Spleen (tissue), 11 donors: ENCODE measurements around the gene CYP51A1. TPM values are rescaled to one million over a fixed set of nuclear protein-coding genes. Genes with fewer than 3 reads are reported as not detected.
"Not testable (repeated sequence)": the region's sequence is repeated elsewhere in the genome, so short reads cannot be mapped to it uniquely, and the experiment has no call there.

ENCODE experiments used
- DNase-seq: peaks from one replicate; pipeline ENCODE4 v3.0.0-alpha.2; 2020
- H3K27ac ChIP-seq, 8 donors: fragments of 200-600 bp; sonication (generic) in 7 of 8; 1 replicate in 4 of 8; 2 replicates in 4 of 8; pipeline versions ENCODE4 v1.5.0 to v1.8.0; 2016 to 2021; ENCODE audit warnings: inconsistent platforms in 4 of 8, mild to moderate bottlenecking in 4 of 8, moderate library complexity in 1 of 8
- H3K27me3 ChIP-seq, 7 donors: fragments of 200-600 bp; sonication (generic) in 6 of 7; replicated peaks in 1 of 7; 1 replicate in 4 of 7; 2 replicates in 3 of 7; pipeline versions ENCODE4 v1.5.0 to v1.8.0; 2016 to 2021; ENCODE audit warnings: inconsistent platforms in 3 of 7, mild to moderate bottlenecking in 1 of 7
- H3K36me3 ChIP-seq, 6 donors: fragments of 200-600 bp; sonication (generic) in 5 of 6; 1 replicate in 4 of 6; 2 replicates in 2 of 6; pipeline versions ENCODE4 v1.5.0 to v1.8.0; 2016 to 2021; ENCODE audit warnings: inconsistent platforms in 2 of 6
- H3K4me1 ChIP-seq, 6 donors: fragments of 200-600 bp; sonication (generic) in 5 of 6; 1 replicate in 3 of 6; 2 replicates in 3 of 6; pipeline versions ENCODE4 v1.5.0 to v1.8.0; 2016 to 2021; ENCODE audit warnings: inconsistent platforms in 3 of 6
- H3K4me3 ChIP-seq, 8 donors: fragments of 200-600 bp; sonication (generic) in 7 of 8; 1 replicate in 4 of 8; 2 replicates in 4 of 8; pipeline versions ENCODE4 v1.5.0 to v1.8.0; 2016 to 2021; ENCODE audit warnings: inconsistent platforms in 4 of 8, mild to moderate bottlenecking in 4 of 8, moderate library complexity in 2 of 8
- H3K9me3 ChIP-seq, 8 donors: fragments of 200-600 bp; sonication (generic) in 7 of 8; 1 replicate in 4 of 8; 2 replicates in 4 of 8; pipeline versions ENCODE4 v1.5.0 to v1.8.0; 2016 to 2021; ENCODE audit warnings: inconsistent platforms in 4 of 8
- POLR2A ChIP-seq, 3 donors: fragments of 450-650 bp; IDR thresholded peaks; one replicate each; pipeline ENCODE4 v1.5.1; 2017; ENCODE audit warnings: antibody characterized with exemption in 3 of 3, mild to moderate bottlenecking in 1 of 3
- POLR2AphosphoS5 ChIP-seq, 3 donors: sonication (generic); formaldehyde crosslinking; IDR thresholded peaks; one replicate each; pipeline ENCODE4 v1.5.1; 2017; ENCODE audit warnings: antibody characterized with exemption in 3 of 3
- WGBS, 5 donors: extraction: QIAGEN DNeasy Blood & Tissue Kit in 3 of 5; methylation state at CpG; one replicate each; pipeline versions ENCODE4 v1.1.5 to v1.1.7; 2013 to 2018; 5-methylcytosine and 5-hydroxymethylcytosine counted together
- intact Hi-C: fragments of 100-400 bp; cut with DNase I; formaldehyde crosslinking; loops from one replicate; pipeline ENCODE4 v1.15.0; 2023; ENCODE audit warnings: low total_unique reads
- polyA plus RNA-seq, 3 donors: library from polyadenylated mRNA; stranded (reverse); fragments of 200-250 nt; gene quantifications; one replicate each; pipeline ENCODE4 v1.2.1, GENCODE V29; 2013
- total RNA-seq, 7 donors: library from RNA; depleted of rRNA in 3 of 7; stranded (reverse); fragments of >200 nt in 3 of 7; fragmentation: NEBNext Ultra II Directional in 4 of 7; extraction: Animal tissue kit (Norgen Biotek cat#: 25700) in 4 of 7; gene quantifications; one replicate each; pipeline versions ENCODE4 v1.1.0 to v1.2.1, GENCODE V29; 2016 to 2021
- TF ChIP-seq, protein P1 (sequence below), 11 experiments: fragments of 200-600 bp in 7 of 11; fragments of 450-650 bp in 4 of 11; sonication (generic) in 4 of 11; IDR thresholded peaks in 8 of 11; conservative IDR thresholded peaks in 3 of 11; 1 replicate in 7 of 11; 2 replicates in 4 of 11; pipeline versions ENCODE4 v1.4.0 to v1.8.0; 2016 to 2021; ENCODE audit warnings: antibody characterized with exemption in 11 of 11, inconsistent platforms in 4 of 11, mild to moderate bottlenecking in 1 of 11
- donor health status: healthy with polysubstance abuse.
- donor health status: DM: no; HTN: no; CAD: no; lungs with moderate emphysema.
- donor health status: DM: no; HTN: no; CAD: no.
- donor health status: Bipolar disorder and iron deficiency.
- donor health status: healthy.
- donor health status: DM: no; HTN: no; CAD: no.
- donor health status: DM: yes; HTN: yes; CAD: no.

Gene CYP51A1
- total and polyA plus RNA-seq, 10 donors: 4.2 to 34.4 (median 24.3) TPM

GRCh38 chr7:92108821-92109220, 25.5 kb downstream of the CYP51A1 start:
- Histone ChIP-seq H3K27ac (no peak overlapping the region), H3K4me1 (no peaks in the 10 kb centered on the region), H3K4me3 (no peak overlapping the region), H3K36me3 (peaks cover 0 to 95% (median 57%) of the 10 kb centered on the region in 6 donors), H3K27me3 (no peaks in the 10 kb centered on the region), H3K9me3 (no peaks in the 10 kb centered on the region)
- 82 to 90% (median 87%) methylated on average over 8 of the region's 8 CpGs for WGBS, 5 donors
- TF ChIP-seq POLR2AphosphoS5 (IDR thresholded peaks at IDR 0.05) (no peak), POLR2A (IDR thresholded peaks at IDR 0.05) (no peak)
- TF ChIP-seq, protein P1, sequence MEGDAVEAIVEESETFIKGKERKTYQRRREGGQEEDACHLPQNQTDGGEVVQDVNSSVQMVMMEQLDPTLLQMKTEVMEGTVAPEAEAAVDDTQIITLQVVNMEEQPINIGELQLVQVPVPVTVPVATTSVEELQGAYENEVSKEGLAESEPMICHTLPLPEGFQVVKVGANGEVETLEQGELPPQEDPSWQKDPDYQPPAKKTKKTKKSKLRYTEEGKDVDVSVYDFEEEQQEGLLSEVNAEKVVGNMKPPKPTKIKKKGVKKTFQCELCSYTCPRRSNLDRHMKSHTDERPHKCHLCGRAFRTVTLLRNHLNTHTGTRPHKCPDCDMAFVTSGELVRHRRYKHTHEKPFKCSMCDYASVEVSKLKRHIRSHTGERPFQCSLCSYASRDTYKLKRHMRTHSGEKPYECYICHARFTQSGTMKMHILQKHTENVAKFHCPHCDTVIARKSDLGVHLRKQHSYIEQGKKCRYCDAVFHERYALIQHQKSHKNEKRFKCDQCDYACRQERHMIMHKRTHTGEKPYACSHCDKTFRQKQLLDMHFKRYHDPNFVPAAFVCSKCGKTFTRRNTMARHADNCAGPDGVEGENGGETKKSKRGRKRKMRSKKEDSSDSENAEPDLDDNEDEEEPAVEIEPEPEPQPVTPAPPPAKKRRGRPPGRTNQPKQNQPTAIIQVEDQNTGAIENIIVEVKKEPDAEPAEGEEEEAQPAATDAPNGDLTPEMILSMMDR (IDR thresholded peaks at IDR 0.05 in 8 of 11, conservative IDR thresholded peaks at IDR 0.05 in 3 of 11): no peak
- DNase-seq: no peak
- intact Hi-C loops: no loop called here

DNA sequence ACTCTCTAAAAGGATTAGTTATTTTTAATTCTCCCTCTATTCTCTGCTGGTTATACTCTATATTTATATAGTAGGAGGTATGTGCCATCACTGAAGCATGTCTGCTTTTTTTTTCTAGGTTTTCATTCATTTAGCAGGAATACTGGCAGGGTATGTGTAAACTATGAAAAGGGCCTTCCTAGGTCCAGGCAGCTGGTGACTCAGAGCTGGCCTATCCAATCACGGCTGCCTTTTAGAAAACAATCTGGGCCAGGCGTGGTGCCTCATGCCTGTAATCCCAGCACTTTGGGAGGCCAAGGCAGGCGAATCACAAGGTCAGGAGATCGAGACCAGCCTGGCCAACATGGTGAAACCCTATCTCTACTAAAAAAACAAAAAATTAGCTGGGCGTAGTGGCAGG, 31.4 kb downstream of the CYP51A1 start:
- H3K36me3 ChIP-seq: peaks cover 6 to 100% (median 72%) of the 10 kb centered on the region in 6 donors
- H3K9me3 ChIP-seq, H3K27me3 ChIP-seq, H3K4me1 ChIP-seq, intact Hi-C loops, H3K27ac ChIP-seq, DNase-seq, H3K4me3 ChIP-seq: not testable (repeated sequence)
- 94 to 99% (median 97%) methylated on average over 5 of the region's 5 CpGs for WGBS, 5 donors

DNA sequence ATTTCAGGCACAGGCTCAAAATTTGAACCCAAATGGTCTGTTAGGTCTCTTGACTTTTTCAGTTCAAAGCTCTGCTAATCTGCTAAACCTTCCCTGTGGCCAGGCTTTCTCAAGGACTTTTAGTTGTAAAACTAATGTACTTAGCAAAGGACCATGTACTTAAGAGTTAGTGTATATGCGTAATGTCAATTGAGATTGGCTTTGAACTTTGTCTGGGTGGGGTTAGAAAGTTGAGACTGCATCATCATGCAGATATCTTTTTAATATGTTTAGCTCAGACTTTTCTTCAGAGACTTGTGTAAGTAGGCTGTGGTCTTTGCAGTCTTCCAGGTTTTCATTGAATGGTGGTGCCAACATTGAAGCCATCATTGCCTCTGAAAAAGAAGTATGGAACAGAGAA, 33.7 kb downstream of the CYP51A1 start:
- H3K4me3 ChIP-seq: no peak overlapping the region
- H3K4me1 ChIP-seq: no peaks in the 10 kb centered on the region
- 100% methylated on average over 1 of the region's 1 CpG for WGBS, 5 donors
- H3K36me3 ChIP-seq: peaks cover 6 to 100% (median 81%) of the 10 kb centered on the region in 6 donors
- intact Hi-C loops: no loop called here
- H3K27me3 ChIP-seq: no peaks in the 10 kb centered on the region
- TF ChIP-seq POLR2A (IDR thresholded peaks at IDR 0.05): no peak
- TF ChIP-seq POLR2AphosphoS5 (IDR thresholded peaks at IDR 0.05): no peak
- TF ChIP-seq, protein P1 (IDR thresholded peaks at IDR 0.05 in 8 of 11, conservative IDR thresholded peaks at IDR 0.05 in 3 of 11): no peak
- no peaks in the 10 kb centered on the region for H3K9me3 ChIP-seq
- H3K27ac ChIP-seq: no peak overlapping the region
- no peak for DNase-seq

- Histone ChIP-seq H3K4me1 (no peaks in the 10 kb centered on the region), H3K36me3 (peaks cover 3 to 100% (median 83%) of the 10 kb centered on the region in 6 donors), H3K9me3 (no peaks in the 10 kb centered on the region), H3K27me3 (no peaks in the 10 kb centered on the region), H3K27ac (no peak overlapping the region), H3K4me3 (no peak overlapping the region)
- 89 to 100% (median 94%) methylated on average over 1 of the region's 1 CpG for WGBS, 5 donors
- TF ChIP-seq POLR2AphosphoS5 (IDR thresholded peaks at IDR 0.05) (no peak), POLR2A (IDR thresholded peaks at IDR 0.05) (no peak)
- TF ChIP-seq, protein P1 (IDR thresholded peaks at IDR 0.05 in 8 of 11, conservative IDR thresholded peaks at IDR 0.05 in 3 of 11): no peak
- no peak for DNase-seq
- intact Hi-C loops: no loop called here
Observed at GRCh38 chr7:92095380-92095779, 38.9 kb downstream of the CYP51A1 start.

DNA sequence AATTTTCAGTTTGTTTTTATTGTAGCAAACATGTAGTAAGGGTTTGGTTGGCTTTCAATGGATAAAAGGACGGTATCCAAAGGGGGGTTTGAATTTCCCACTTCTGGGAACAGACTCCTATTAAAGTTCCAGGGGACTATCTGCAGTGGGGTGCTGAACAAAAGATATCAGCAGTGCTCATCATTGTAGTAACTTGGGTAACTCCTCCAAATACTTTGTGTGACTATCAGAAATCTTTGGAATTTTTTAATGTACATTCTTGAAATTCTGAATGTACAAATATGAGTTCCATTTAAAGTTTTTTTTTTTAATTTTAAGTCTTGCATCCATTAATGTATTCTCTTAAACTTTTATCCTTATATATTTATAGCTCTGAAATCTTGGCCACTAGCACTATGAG, 42.1 kb downstream of the CYP51A1 start:
- DNase-seq: no peak
- no peaks in the 10 kb centered on the region for H3K4me1 ChIP-seq
- 95 to 100% (median 96%) methylated on average over 1 of the region's 1 CpG for whole genome bisulfite sequencing, 5 donors
- peaks cover 0 to 100% (median 73%) of the 10 kb centered on the region in 6 donors for H3K36me3 ChIP-seq
- H3K4me3 ChIP-seq: no peak overlapping the region
- no peak overlapping the region for H3K27ac ChIP-seq
- TF ChIP-seq POLR2A (IDR thresholded peaks at IDR 0.05) (no peak), POLR2AphosphoS5 (IDR thresholded peaks at IDR 0.05) (no peak)
- no peaks in the 10 kb centered on the region for H3K27me3 ChIP-seq
- H3K9me3 ChIP-seq: no peaks in the 10 kb centered on the region
- intact Hi-C loops: no loop called here
